ENCODE measurements around the gene IFITM5. TPM values are rescaled to one million over a fixed set of nuclear protein-coding genes. Genes with fewer than 3 reads are reported as not detected.

IFITM5 gene
- total and polyA plus RNA-seq, 2 of the 8 experiments (the other 6 are each of a cell fraction or from before 2014, with no cell fraction given): not detected

GRCh38 chr11:293271-293851 is 6.0 kb downstream of the IFITM5 start:
- Histone ChIP-seq H3K4ac (replicated peaks; ENCODE audit: insufficient read length, low read depth, low read length) (no peak overlapping the region), H4K20me1 (replicated peaks in 1 of 2; ENCODE audit: control insufficient read depth in 1 of 2, insufficient read depth in 2 of 2, low read length in 2 of 2) (no peaks in the 10 kb centered on the region), H4K5ac (ENCODE audit: insufficient read length, low read depth, low read length) (no peak overlapping the region), H2BK20ac (ENCODE audit: low read length) (no peak overlapping the region), H3K56ac (replicated peaks; ENCODE audit: insufficient read length, low read depth, low read length) (no peak overlapping the region), H2AK5ac (ENCODE audit: low read depth, low read length) (no peak overlapping the region), H4K91ac (replicated peaks; ENCODE audit: insufficient read length, low read length) (no peak overlapping the region), H3K36me3 (ENCODE audit: control insufficient read depth in 2 of 4, insufficient read depth in 4 of 4, low read length in 3 of 4) (peaks cover 3 to 30% (median 15%) of the 10 kb centered on the region in 4 experiments; a peak in 6 of 8 replicates), H3K18ac (ENCODE audit: extremely low read depth, low read length) (no peak overlapping the region), H3K9ac (replicated peaks in 1 of 4; ENCODE audit: extremely low read depth in 1 of 4, low read depth in 3 of 4, low read length in 3 of 4) (no peak overlapping the region), H3K4me2 (ENCODE audit: insufficient read depth in 1 of 2, low read depth in 2 of 2, low read length in 2 of 2) (no peak overlapping the region), H3K79me1 (ENCODE audit: low read depth, low read length) (0 out of 2 replicates have a peak, but pooled peaks cover 4% of the 10 kb centered on the region), H2BK120ac (replicated peaks; ENCODE audit: low read depth, low read length) (no peak overlapping the region), H2BK12ac (ENCODE audit: low read depth, low read length) (no peak overlapping the region), H3K27ac (ENCODE audit: low read depth, low read length) (no peak overlapping the region), H3K4me3 (ENCODE audit: extremely low read depth in 1 of 4, insufficient read depth in 2 of 4, low read depth in 3 of 4, low read length in 4 of 4) (no peak overlapping the region), H2BK15ac (ENCODE audit: low read length) (0 out of 2 replicates have a peak overlapping the region, but pooled peaks have one; percentile 46), H3K23ac (ENCODE audit: insufficient read length) (no peak overlapping the region), H4K8ac (ENCODE audit: extremely low read depth, insufficient read depth, low read length) (no peak overlapping the region), H3K4me1 (replicated peaks in 1 of 4; ENCODE audit: control insufficient read depth in 3 of 4, insufficient read depth in 4 of 4, low read length in 3 of 4) (peaks cover 0 to 35% (median 24%) of the 10 kb centered on the region in 4 experiments; a peak in 6 of 7 replicates), H3K23me2 (ENCODE audit: low read depth, low read length) (peaks cover 2% of the 10 kb centered on the region; the same call in 1 of the 2 replicates), H3K79me2 (ENCODE audit: control insufficient read depth in 1 of 2, insufficient read depth in 2 of 2, low read length in 2 of 2) (no peaks in the 10 kb centered on the region), H3K14ac (ENCODE audit: insufficient read length) (no peak overlapping the region), H3K27me3 (replicated peaks in 1 of 4; ENCODE audit: control insufficient read depth in 3 of 4, extremely low read depth in 1 of 4, insufficient read depth in 3 of 4, low read length in 3 of 4) (peaks cover under 1 to 2% (median 2%) of the 10 kb centered on the region in 4 experiments; a peak in 6 of 7 replicates), H2BK5ac (ENCODE audit: low read depth, low read length) (0 out of 2 replicates have a peak overlapping the region, but pooled peaks have one; percentile 24), H2AFZ (ENCODE audit: low read length) (no peak overlapping the region), H3K9me3 (ENCODE audit: insufficient read depth in 2 of 2, low read depth in 1 of 2, low read length in 1 of 2) (no peaks in the 10 kb centered on the region)
- no peak for TF ChIP-seq POU5F1 (IDR thresholded peaks at IDR 0.05; ENCODE audit: low read depth, low read length)
- TF ChIP-seq TCF12 (IDR thresholded peaks at IDR 0.05; ENCODE audit: low read depth, low read length): no peak
- no peak for TF ChIP-seq SP1 (IDR thresholded peaks at IDR 0.05; ENCODE audit: low read depth, low read length)
- TF ChIP-seq POLR2A (IDR thresholded peaks at IDR 0.05; ENCODE audit: control extremely low read depth in 1 of 2, low read depth in 2 of 2, low read length in 2 of 2): no peak
- TF ChIP-seq CTBP2 (IDR thresholded peaks at IDR 0.05; ENCODE audit: borderline replicate concordance, insufficient read depth, insufficient read length, low read length): no peak
- TF ChIP-seq, protein P1, sequence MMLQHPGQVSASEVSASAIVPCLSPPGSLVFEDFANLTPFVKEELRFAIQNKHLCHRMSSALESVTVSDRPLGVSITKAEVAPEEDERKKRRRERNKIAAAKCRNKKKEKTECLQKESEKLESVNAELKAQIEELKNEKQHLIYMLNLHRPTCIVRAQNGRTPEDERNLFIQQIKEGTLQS (IDR thresholded peaks at IDR 0.05; ENCODE audit: insufficient read depth, low read depth, low read length): no peak
- TF ChIP-seq RAD21 (IDR thresholded peaks at IDR 0.05 in 1 of 2, conservative IDR thresholded peaks at IDR 0.05 in 1 of 2; ENCODE audit: low read depth in 2 of 2, low read length in 2 of 2): no peak
- no peak for TF ChIP-seq SP4 (IDR thresholded peaks at IDR 0.05; ENCODE audit: low read length)
- TF ChIP-seq CEBPB (IDR thresholded peaks at IDR 0.05; ENCODE audit: low read depth, low read length): no peak
- no peak for TF ChIP-seq EZH2 (IDR thresholded peaks at IDR 0.05; ENCODE audit: low read depth, low read length, severe bottlenecking)
- WGBS, 2 experiments (ENCODE audit: extremely low coverage in 1 of 2, insufficient coverage in 1 of 2, insufficient read length in 1 of 2, insufficient replicate concordance in 2 of 2, low coverage in 1 of 2, low lambda C conversion rate in 2 of 2, missing lambda C conversion rate in 1 of 2): 86% methylated on average over 16 of the region's 18 CpGs; no CpG with 5 or more reads in 1 of the 2 experiments
- DNase-seq (ENCODE audit: low read depth in 1 of 2, low spot score in 2 of 2) (no peak), FAIRE-seq (no peak)
- ChIA-PET POLR2A (ENCODE audit: partially characterized antibody) (interaction anchor here (0.9 to 3.0 kb wide), 3 partner anchors 8 to 25 kb away, joined by 3 to 17 read pairs (median 9); no protein-coding TSS in a partner anchor), CTCF (ENCODE audit: partially characterized antibody) (interaction anchor here (0.8 to 3.4 kb wide), 4 partner anchors 8 to 43 kb away, joined by 3 to 29 read pairs (median 7); partner anchors contain the start of gene IFITM2)
